ENCODE data around the gene PPM1H. TPM values are rescaled to one million over a fixed set of nuclear protein-coding genes. Genes with fewer than 3 reads are reported as not detected.

The PPM1H gene
- total and polyA plus RNA-seq, 4 donors, result 22.0 to 35.8 (median 26.0) TPM

DNA sequence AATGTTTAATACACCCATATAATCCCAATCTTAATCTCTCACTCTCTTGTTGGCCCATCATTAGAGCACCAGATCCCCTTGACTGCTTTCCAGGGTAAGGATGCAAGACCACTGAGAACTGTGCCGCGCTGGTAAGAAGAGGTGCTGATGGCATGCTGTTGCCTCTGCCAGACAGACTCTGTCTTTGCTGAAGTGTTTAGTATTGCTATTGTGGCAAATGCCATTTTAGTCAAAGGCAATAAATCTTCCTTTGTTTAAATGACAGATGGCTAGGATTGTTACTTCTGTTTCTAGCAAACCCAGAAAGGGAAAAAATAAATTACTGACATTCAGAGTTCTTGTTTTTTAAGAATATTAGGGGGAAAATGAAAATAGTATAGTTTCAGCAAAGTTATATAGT lies 316.0 kb downstream of the PPM1H start:
- WGBS (ENCODE audit: insufficient coverage), result no CpG with 5 or more reads among the region's 2 CpGs
- Histone ChIP-seq H3K4me1 (ENCODE audit: control insufficient read depth, insufficient read depth, low read length) (no peaks in the 10 kb centered on the region), H3K4me3 (ENCODE audit: low read depth, low read length) (no peak overlapping the region), H3K36me3 (ENCODE audit: control insufficient read depth, insufficient read depth, low read length) (peaks cover 3% of the 10 kb centered on the region), H3K27ac (ENCODE audit: low read depth, low read length) (no peak overlapping the region), H3K9me3 (ENCODE audit: control insufficient read depth, insufficient read depth, low read length) (no peaks in the 10 kb centered on the region), H3K27me3 (ENCODE audit: control insufficient read depth, insufficient read depth, low read length) (no peaks in the 10 kb centered on the region)
- peak in 2 of 6 donors; percentile 21 to 52 for DNase-seq (ENCODE audit: low read depth in 4 of 6, low spot score in 6 of 6)

DNA sequence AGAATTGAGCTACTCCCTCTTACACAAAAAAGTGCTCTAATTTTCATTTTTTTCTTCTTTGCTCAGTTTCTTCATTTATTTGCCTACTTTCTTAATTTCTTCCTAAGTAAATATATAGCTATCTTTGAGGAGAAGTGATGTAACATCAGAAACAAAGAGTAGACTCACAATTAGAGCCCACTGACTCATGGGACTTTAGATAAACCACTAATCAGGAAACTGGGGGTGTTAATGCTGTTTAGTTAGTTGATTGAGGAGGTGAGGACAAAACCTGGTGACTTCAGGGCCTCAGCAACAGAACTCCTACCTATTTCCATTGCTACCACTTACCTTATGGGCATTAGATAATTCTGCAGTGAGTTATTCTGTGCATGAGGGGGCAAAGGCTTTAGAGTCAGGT lies 316.6 kb downstream of the PPM1H start:
- no peaks in the 10 kb centered on the region for H3K4me1 ChIP-seq (ENCODE audit: control insufficient read depth, insufficient read depth, low read length)
- no peak overlapping the region for H3K4me3 ChIP-seq (ENCODE audit: low read depth, low read length)
- H3K27me3 ChIP-seq (ENCODE audit: control insufficient read depth, insufficient read depth, low read length), result no peaks in the 10 kb centered on the region
- H3K36me3 ChIP-seq (ENCODE audit: control insufficient read depth, insufficient read depth, low read length), result peaks cover 3% of the 10 kb centered on the region
- no peaks in the 10 kb centered on the region for H3K9me3 ChIP-seq (ENCODE audit: control insufficient read depth, insufficient read depth, low read length)
- H3K27ac ChIP-seq (ENCODE audit: low read depth, low read length), result no peak overlapping the region
- no peak for DNase-seq (ENCODE audit: low read depth in 4 of 6, low spot score in 6 of 6)

DNA sequence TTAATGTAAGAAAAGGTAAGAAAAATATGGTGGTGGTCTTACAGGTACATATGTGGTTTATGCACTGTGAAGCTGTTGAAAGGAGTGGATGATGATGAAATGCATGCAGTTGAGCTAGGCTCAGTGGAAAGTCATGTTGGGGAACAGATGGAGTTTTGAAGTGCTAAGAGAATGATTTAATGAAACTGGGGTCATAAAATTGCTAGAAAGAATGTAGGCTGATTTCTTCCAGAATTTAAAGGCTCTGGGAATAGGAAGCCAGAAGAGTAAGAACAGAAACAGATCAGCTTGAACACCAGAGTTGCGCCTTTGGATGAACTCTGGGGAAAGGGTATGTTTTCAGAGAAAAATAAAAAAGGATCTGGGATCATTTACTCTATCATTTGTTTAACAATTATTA lies 321.9 kb downstream of the PPM1H start:
- no CpG with 5 or more reads among the region's 1 CpG for WGBS (ENCODE audit: insufficient coverage)
- no peaks in the 10 kb centered on the region for H3K9me3 ChIP-seq (ENCODE audit: control insufficient read depth, insufficient read depth, low read length)
- no peak overlapping the region for H3K4me3 ChIP-seq (ENCODE audit: low read depth, low read length)
- H3K36me3 ChIP-seq (ENCODE audit: control insufficient read depth, insufficient read depth, low read length), result peaks cover 3% of the 10 kb centered on the region
- H3K27me3 ChIP-seq (ENCODE audit: control insufficient read depth, insufficient read depth, low read length), result no peaks in the 10 kb centered on the region
- no peak for DNase-seq (ENCODE audit: low read depth in 4 of 6, low spot score in 6 of 6)
- no peaks in the 10 kb centered on the region for H3K4me1 ChIP-seq (ENCODE audit: control insufficient read depth, insufficient read depth, low read length)
- no peak overlapping the region for H3K27ac ChIP-seq (ENCODE audit: low read depth, low read length)

DNA sequence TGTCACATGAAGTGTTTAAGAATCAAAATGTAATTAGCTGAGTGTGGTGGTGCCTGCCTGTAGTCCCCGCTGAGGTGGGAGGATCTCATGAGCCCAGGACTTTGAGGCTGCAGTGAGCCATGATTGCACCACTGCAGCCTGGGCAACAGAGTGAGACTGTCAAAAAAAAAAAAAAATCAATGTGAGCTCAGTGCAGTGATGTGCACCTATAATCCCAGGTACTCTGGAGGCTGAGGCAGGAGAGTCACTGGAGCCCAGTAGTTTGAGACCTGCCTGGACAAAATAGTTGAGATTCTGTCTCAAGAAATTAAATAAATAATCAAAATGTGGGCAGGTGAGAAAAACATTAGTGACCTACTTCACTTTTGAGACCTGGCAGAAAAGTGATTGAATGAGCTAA lies 328.3 kb downstream of the PPM1H start:
- Histone ChIP-seq H3K4me1 (ENCODE audit: control insufficient read depth, insufficient read depth, low read length) (peaks cover 3% of the 10 kb centered on the region), H3K27ac (ENCODE audit: low read depth, low read length) (no peak overlapping the region), H3K4me3 (ENCODE audit: low read depth, low read length) (no peak overlapping the region), H3K36me3 (ENCODE audit: control insufficient read depth, insufficient read depth, low read length) (no peaks in the 10 kb centered on the region), H3K9me3 (ENCODE audit: control insufficient read depth, insufficient read depth, low read length) (no peaks in the 10 kb centered on the region), H3K27me3 (ENCODE audit: control insufficient read depth, insufficient read depth, low read length) (no peaks in the 10 kb centered on the region)
- WGBS (ENCODE audit: insufficient coverage), result 90% methylated on average over 1 of the region's 1 CpG
- DNase-seq (ENCODE audit: low read depth in 4 of 6, low spot score in 6 of 6), result no peak

DNA sequence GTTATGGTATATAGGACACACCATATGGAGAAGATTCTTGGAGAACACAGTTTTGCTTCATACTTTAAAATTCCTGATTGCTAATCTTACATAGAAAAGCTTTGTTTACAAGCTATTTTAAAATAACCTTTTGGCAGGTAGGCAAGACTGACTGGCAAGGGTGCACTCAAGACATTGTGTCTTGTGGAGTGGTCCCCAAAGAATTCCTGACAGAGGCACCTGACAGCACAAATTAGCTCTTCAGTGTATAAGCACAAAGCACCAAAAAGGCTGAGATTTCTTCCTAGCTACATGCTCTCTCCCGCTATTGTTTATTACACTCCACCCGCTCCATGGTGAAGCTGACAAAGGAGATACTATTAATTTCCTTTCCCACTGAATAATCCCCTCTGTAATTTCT lies 329.0 kb downstream of the PPM1H start:
- H3K36me3 ChIP-seq (ENCODE audit: control insufficient read depth, insufficient read depth, low read length), result no peaks in the 10 kb centered on the region
- H3K4me3 ChIP-seq (ENCODE audit: low read depth, low read length), result no peak overlapping the region
- WGBS (ENCODE audit: insufficient coverage), result 18% methylated on average over 2 of the region's 2 CpGs
- no peak overlapping the region for H3K27ac ChIP-seq (ENCODE audit: low read depth, low read length)
- H3K9me3 ChIP-seq (ENCODE audit: control insufficient read depth, insufficient read depth, low read length), result no peaks in the 10 kb centered on the region
- H3K4me1 ChIP-seq (ENCODE audit: control insufficient read depth, insufficient read depth, low read length), result peaks cover 3% of the 10 kb centered on the region
- peak in 1 of 6 donors; percentile 57 for DNase-seq (ENCODE audit: low read depth in 4 of 6, low spot score in 6 of 6)
- H3K27me3 ChIP-seq (ENCODE audit: control insufficient read depth, insufficient read depth, low read length), result no peaks in the 10 kb centered on the region

DNA sequence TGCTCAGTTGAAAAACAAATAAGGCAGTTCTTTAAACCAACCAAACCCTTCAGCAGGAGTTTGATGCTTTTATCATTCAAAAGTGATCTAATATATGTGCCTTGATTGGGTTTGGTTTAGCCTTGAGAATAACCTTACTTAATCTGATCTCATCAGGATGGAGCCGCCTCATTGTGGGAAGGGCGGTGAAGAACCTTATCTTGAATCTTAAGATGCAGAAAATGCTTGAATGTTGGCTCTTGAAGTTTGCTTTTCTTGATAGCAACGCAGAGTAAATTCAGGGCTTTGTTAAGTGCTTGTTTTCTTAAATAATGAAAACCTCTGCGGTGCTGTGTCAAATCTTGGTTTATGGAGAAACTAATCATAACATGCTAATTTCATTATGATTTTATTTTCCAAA lies 330.1 kb downstream of the PPM1H start:
- 33% methylated on average over 1 of the region's 4 CpGs for WGBS (ENCODE audit: insufficient coverage)
- peak in 2 of 6 donors; percentile 44 to 65 for DNase-seq (ENCODE audit: low read depth in 4 of 6, low spot score in 6 of 6)
- peak overlapping the region; percentile 100 for H3K27ac ChIP-seq (ENCODE audit: low read depth, low read length)
- H3K36me3 ChIP-seq (ENCODE audit: control insufficient read depth, insufficient read depth, low read length), result no peaks in the 10 kb centered on the region
- no peaks in the 10 kb centered on the region for H3K9me3 ChIP-seq (ENCODE audit: control insufficient read depth, insufficient read depth, low read length)
- peaks cover 3% of the 10 kb centered on the region for H3K4me1 ChIP-seq (ENCODE audit: control insufficient read depth, insufficient read depth, low read length)
- no peaks in the 10 kb centered on the region for H3K27me3 ChIP-seq (ENCODE audit: control insufficient read depth, insufficient read depth, low read length)
- peak overlapping the region; percentile 98 for H3K4me3 ChIP-seq (ENCODE audit: low read depth, low read length)

DNA sequence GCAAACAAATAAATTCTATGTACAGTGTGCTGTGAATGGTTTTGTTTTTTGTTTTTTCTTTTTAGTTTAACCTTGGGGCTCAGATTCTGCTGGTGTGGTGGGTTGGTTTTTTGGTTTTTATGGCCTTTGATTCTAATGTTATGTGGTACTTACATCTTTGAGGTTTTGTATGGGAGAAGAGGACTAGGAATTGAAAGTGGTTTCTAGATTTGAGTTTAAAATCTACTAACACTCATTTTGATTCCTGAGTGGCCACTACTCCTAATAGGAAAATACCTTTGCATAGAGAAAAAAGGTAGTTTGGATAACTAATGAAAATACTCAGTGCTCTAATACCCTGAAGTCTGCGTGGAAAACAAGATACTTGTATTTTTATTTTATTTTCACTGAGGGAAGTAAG lies 330.6 kb downstream of the PPM1H start:
- Histone ChIP-seq H3K4me3 (ENCODE audit: low read depth, low read length) (peak overlapping the region; percentile 98), H3K27ac (ENCODE audit: low read depth, low read length) (peak overlapping the region; percentile 100), H3K4me1 (ENCODE audit: control insufficient read depth, insufficient read depth, low read length) (peaks cover 3% of the 10 kb centered on the region), H3K36me3 (ENCODE audit: control insufficient read depth, insufficient read depth, low read length) (no peaks in the 10 kb centered on the region), H3K27me3 (ENCODE audit: control insufficient read depth, insufficient read depth, low read length) (no peaks in the 10 kb centered on the region), H3K9me3 (ENCODE audit: control insufficient read depth, insufficient read depth, low read length) (no peaks in the 10 kb centered on the region)
- DNase-seq (ENCODE audit: low read depth in 4 of 6, low spot score in 6 of 6), result peak in 1 of 6 donors; percentile 30
- no CpG with 5 or more reads among the region's 1 CpG for whole genome bisulfite sequencing (ENCODE audit: insufficient coverage)

DNA sequence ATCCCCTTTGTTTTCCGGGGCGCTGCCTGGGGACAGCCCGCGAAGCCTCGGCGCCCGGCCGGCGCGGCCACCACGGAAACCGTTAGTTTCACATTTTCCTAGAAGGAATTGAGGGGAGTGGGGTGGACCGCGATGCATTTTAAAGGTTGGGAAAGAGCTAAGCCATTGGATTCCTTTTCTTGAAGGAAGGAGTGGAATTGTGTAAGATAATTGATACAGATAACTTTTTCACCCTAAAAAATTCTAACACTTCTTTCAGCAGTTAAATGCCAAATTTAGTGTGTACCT lies 331.2 kb downstream of the PPM1H start:
- Histone ChIP-seq H3K27ac (ENCODE audit: low read depth, low read length) (peak overlapping the region; percentile 100), H3K36me3 (ENCODE audit: control insufficient read depth, insufficient read depth, low read length) (no peaks in the 10 kb centered on the region), H3K4me3 (ENCODE audit: low read depth, low read length) (peak overlapping the region; percentile 98), H3K27me3 (ENCODE audit: control insufficient read depth, insufficient read depth, low read length) (no peaks in the 10 kb centered on the region), H3K4me1 (ENCODE audit: control insufficient read depth, insufficient read depth, low read length) (peaks cover 3% of the 10 kb centered on the region), H3K9me3 (ENCODE audit: control insufficient read depth, insufficient read depth, low read length) (no peaks in the 10 kb centered on the region)
- WGBS (ENCODE audit: insufficient coverage), result 0% methylated on average over 11 of the region's 14 CpGs
- peak in 1 of 6 donors; percentile 30 for DNase-seq (ENCODE audit: low read depth in 4 of 6, low spot score in 6 of 6)

DNA sequence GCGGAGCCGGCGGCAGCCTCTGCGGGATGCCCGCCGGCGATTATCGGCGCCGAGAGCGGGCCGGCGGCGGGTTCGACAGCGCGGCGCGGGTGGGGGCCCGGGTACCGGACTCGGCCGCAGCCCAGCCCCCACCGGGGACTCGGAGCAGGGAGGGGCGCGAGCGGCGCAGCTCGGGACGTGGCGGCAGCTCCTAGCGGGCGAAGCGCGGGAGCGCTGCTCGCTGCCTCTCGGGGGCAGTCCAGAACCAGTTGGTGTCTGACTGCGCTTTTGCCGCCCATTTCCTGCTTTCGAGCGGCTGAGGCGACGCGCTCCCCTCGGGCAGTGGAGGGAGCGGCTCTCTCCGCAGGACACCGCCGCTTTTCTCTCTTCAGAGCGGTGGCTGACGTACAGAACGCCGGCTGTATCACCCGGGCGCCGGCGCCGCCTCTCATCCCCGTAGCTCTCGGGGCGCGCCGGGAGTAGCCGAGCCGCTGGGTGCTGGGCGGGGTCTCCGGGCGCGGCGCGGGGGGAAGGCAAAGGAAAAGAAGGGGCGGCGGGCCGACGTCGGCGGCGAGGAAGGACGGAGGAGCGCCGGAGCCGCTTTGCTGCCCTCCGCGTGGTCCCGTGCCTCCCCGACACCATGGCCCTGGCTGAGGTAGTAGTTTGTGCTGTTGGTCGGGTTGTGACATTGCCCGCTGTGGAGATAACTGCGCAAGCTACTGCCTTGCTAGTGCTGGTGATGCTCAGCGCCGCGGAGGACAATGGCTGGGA lies 331.7 kb downstream of the PPM1H start:
- Histone ChIP-seq H3K27me3 (ENCODE audit: control insufficient read depth, insufficient read depth, low read length) (no peaks in the 10 kb centered on the region), H3K9me3 (ENCODE audit: control insufficient read depth, insufficient read depth, low read length) (no peaks in the 10 kb centered on the region), H3K4me3 (ENCODE audit: low read depth, low read length) (peak overlapping the region; percentile 98), H3K27ac (ENCODE audit: low read depth, low read length) (peak overlapping the region; percentile 100), H3K4me1 (ENCODE audit: control insufficient read depth, insufficient read depth, low read length) (peaks cover 3% of the 10 kb centered on the region), H3K36me3 (ENCODE audit: control insufficient read depth, insufficient read depth, low read length) (no peaks in the 10 kb centered on the region)
- under 1% methylated on average over 94 of the region's 94 CpGs for WGBS (ENCODE audit: insufficient coverage)
- peak; percentile 64 to 96 (median 71) for DNase-seq (ENCODE audit: low read depth in 4 of 6, low spot score in 6 of 6)

DNA sequence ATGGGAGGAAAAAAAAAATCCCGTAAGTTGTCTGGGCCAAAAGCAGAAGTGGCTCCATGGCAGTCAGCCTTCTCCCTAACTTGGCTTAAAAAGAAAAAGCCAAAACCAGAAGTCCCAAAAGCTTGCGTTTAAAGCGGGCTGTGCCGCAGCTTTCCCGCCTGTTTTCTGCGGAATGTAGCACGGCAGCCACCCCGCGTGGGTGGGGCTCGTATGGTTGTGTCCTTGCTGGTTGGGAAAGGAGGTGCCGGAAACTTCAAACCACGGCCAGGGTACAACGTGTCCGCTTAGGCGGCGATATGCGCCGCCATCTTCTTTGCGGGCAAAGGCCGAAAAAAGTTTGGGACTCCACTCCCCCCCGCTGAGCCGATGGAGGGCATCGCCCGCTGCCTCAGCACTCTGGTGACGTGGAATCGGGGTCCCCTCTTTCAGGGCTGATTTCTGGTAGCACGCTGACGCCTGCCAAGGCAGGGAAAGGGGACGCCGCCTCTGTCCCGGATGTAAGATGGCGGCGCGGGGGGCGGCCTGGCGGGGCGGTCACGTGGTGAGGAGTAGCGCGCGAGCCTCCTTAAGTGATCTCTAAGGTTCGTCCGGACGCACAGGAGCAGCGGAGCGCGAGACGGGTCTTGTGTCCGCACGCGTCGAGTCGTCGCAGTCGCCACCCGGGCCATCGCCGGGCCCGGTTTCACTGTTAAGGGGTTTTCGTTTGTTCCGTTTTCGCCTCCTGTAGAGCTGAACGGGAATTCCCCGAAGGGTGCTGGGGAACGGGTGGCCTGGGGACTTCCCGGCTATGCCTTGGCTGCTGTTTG lies 332.5 kb downstream of the PPM1H start:
- Histone ChIP-seq H3K4me3 (ENCODE audit: low read depth, low read length) (peak overlapping the region; percentile 98), H3K27ac (ENCODE audit: low read depth, low read length) (peak overlapping the region; percentile 100), H3K27me3 (ENCODE audit: control insufficient read depth, insufficient read depth, low read length) (no peaks in the 10 kb centered on the region), H3K9me3 (ENCODE audit: control insufficient read depth, insufficient read depth, low read length) (no peaks in the 10 kb centered on the region), H3K4me1 (ENCODE audit: control insufficient read depth, insufficient read depth, low read length) (peaks cover 3% of the 10 kb centered on the region), H3K36me3 (ENCODE audit: control insufficient read depth, insufficient read depth, low read length) (no peaks in the 10 kb centered on the region)
- under 1% methylated on average over 65 of the region's 66 CpGs for WGBS (ENCODE audit: insufficient coverage)
- DNase-seq (ENCODE audit: low read depth in 4 of 6, low spot score in 6 of 6), result peak; percentile 88 to 98 (median 90)
